MV-4-11 (cell line): ENCODE data around the gene BCAR3.
A peak's percentile ranks its signal among the peaks of the same experiment; 100 is the strongest.

Experiments used
- DNase-seq: peaks from one replicate; lab custom pipeline; 2025; lab: John Stamatoyannopoulos, UW

The BCAR3 gene

GRCh38 chr1:93615582-93616150, 66.0 kb downstream of the BCAR3 start:
- no peak for DNase-seq

DNA sequence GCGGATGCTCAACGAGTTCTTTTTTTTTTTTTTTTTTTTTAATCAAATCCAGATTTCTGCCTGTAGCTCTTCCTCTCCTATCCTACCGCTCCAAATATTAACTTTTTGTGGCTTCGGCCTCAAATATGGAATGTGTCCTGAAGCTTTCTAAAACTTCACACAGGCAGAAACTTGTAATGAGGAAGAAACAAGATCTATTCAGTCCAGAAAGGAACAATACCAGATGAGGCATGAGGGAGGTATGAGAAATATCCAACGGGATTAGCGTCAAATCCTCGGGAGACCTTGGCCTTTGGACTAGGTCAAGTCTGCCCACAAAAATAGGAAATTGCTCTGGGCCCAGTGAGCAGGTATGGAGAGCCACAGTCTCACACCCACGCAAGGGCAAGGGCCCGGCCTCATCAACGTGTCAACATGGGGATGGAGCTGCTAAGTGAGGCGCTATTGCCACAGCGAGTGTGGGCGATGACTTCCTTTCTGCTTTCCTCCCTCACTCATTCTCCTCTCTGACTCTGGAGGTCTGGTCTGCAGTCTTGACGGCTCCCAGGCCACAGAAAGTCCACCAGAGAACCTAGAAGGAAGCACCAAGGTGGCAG, 66.6 kb downstream of the BCAR3 start:
- no peak for DNase-seq

DNA sequence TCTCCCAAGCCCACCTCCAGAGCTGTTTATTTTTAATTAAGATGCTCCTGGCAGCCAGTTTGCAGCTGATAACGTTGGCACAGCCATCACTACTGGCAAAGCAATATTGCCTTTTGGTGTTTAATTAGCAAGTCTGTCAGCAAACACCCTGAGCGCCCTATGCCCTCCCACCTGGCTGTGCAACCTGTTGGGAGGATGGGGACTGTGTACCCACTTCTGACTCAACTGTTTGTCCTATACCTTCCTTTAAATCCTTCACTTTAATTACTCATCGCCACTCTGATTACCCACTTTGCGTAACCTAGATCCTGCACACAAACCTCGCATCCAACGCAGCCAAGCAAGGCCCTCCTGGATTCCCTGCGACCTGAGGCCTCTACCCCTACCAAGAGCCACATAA, 67.1 kb downstream of the BCAR3 start:
- DNase-seq = no peak

GRCh38 chr1:93613898-93614297, 67.7 kb downstream of the BCAR3 start:
- no peak for DNase-seq

DNA sequence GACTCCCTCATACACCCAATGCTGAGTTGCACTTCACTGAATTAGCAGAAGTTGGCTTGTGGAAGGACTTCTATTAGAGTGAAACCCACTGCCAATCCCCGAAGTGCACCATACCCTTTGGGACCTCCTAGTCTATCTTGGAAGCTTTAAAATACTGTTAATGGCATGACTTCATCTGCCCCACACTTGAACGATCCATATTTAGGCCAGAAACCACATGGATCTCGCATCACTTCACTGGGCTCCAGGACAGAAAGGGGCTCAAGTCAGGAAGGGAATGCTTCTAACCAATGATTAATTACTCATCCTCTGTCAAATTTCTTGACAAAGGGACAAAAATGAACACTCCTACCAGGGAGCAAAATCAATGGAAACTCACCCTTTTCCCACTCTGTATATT, 69.1 kb downstream of the BCAR3 start:
- no peak for DNase-seq

DNA sequence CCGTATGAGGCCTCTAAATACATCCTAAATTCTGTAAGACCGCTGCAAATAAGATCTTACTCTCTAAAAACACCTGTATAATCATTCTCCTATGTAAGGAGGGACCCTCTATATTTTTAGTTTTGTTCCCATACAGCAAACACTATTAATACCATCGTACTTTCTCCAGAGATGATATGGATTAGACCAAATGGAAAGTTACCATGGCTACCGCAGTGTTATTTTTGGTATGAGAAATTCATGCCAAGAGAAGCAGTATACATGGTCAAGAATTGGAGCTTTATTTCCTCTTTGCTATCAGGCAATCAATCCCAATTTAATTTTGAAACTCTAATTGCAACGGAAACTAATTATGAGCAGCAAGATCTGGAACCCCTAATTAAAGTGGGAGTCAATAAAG, 70.0 kb downstream of the BCAR3 start:
- no peak for DNase-seq

- no peak for DNase-seq
Observed at GRCh38 chr1:93609536-93609935, 72.1 kb downstream of the BCAR3 start.

GRCh38 chr1:93608187-93609109, 73.2 kb downstream of the BCAR3 start:
- DNase-seq = no peak

- DNase-seq = peak; percentile 58
Observed at GRCh38 chr1:93607814-93608186, 73.8 kb downstream of the BCAR3 start.

DNA sequence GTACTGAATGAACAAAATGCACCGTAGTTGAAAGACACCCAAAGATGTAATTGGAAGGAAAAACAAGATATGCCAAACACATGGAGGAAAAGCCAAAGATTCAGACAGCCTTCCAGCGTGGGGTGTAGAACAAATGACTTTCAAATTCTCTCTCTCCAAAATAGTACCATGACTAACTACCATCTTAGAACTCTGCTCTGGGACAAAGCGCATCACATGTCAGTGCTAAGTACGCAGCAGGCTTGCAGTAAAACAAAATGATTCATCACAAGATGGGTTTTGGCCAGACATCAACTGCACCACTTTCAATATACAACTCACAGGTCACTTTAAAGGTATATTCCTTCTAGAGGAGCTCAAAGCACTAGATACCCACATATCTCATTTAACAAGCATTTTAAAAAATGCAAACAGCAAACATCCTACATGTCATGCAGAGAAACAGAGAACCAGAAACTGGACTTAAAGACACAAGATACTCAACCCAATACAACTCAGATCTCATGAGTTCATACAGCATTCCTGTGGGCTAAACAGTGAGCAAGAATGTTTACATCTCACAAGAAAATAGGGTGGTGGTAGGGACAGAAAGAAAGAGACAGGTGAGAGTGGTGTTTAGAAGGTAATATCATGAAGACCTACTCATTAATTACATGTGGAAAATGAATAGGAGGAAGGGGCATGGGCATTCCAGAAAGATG, 75.7 kb downstream of the BCAR3 start:
- DNase-seq = no peak

- no peak for DNase-seq
Observed at GRCh38 chr1:93605026-93605568, 76.5 kb downstream of the BCAR3 start.

GRCh38 chr1:93604411-93604810, 77.2 kb downstream of the BCAR3 start:
- DNase-seq = no peak

GRCh38 chr1:93603601-93604000, 78.0 kb downstream of the BCAR3 start:
- no peak for DNase-seq

DNA sequence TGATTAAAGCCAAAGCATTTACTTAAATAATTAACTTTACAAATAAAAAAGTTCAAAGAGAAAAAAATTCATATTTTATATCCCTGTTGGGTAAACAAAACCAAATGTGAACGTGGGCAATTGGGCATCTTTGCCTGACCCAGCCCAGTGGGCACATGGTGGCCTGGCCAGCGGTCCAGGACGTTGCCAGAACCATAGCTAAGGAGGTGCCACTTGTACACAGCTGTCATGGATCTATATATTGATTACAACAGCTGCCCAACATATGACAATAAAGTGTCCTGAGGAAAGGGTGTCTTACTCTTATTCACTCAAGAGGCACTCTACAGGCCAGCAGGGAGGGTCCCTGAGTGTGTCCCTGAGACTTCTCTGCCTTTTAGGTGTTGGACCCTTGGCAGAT, 78.5 kb downstream of the BCAR3 start:
- DNase-seq = no peak

DNA sequence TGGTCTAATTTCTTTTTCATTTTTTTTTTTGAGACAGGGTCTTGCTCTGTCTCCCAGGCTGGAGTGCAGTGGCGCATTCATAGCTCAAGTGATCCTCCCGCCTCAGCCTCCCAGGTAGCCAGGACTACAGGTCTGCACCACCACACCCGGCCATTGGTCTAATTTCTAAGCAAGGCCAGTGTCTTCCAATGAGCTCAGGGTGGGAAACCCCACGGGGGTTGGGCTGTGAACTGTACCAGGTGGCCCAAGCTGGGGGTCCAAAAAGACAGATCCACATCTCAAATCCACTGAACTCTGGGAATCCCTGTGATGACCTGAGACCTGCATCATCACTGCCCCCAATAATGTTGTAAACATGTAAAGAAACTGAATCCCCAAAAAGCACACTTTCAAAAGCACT, 79.5 kb downstream of the BCAR3 start:
- no peak for DNase-seq

DNA sequence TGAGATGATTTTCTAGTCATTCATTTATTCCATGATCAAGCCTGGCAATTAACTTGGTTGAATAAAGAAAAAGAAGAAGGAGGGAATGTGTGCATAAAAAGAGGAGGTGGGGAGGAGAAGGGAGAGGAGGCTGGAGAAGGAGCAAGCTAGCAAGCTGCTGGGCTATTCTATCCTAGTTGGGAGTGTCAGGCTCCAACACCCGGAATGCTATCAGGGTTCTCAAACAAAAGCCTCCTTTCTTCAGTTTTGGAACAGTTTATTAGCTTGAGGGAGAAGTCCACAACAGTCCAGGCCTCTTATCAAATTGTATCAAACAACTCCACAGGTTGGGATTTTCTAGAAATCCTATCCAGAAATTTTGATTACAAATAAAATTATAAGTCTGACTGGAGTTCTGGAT, 80.0 kb downstream of the BCAR3 start:
- no peak for DNase-seq

- no peak for DNase-seq
Observed at GRCh38 chr1:93600663-93601062, 81.0 kb downstream of the BCAR3 start.

GRCh38 chr1:93599479-93599878, 82.2 kb downstream of the BCAR3 start:
- no peak for DNase-seq

DNA sequence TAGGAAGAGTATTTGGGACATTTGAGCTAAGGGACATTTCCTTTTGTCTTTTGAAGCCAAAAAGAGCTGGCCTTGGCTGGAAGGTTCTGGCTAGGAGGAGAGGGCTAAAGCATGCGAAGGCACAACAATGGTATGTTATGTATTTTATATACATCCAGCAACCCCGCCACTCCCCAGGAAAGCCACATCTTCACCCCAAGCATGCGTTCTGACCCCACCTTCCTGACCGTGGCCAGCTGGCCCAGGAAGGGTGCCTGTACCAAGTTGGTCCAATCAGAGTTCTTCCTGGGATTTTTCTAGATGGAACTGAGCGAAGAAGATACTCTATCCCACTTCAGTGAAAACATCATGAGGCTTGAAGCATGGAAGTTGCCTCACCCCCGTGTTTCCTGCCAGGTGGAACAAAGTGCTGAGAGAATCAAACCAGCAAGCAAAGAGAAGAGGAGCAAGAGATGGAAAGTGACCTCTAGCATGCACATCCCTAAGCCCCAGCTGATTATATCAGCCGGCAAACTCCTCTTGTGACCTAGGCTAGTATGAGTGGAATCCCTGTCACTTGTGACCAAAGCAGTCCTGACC, 82.7 kb downstream of the BCAR3 start:
- DNase-seq = no peak

DNA sequence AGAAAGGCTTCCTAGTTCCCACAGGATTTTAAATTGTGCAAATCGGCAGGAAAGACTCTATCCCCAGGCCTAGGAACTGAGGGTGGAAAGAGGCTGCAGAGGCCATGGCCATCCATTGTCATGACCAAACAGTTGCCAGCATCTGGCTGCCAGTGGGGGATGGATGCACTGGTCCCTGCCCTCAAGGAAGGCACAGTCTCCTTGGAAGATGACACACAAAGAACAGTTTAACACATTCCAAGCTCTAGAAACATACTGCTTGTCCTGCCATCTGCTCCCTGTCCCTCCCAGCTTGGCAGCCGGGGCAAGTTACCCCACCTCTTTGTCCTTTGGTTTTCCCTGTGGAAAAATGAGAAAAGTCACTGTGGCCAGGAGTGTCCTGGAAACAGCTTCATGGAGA, 83.2 kb downstream of the BCAR3 start:
- no peak for DNase-seq

GRCh38 chr1:93597709-93598108, 83.9 kb downstream of the BCAR3 start:
- DNase-seq = no peak
